ENCODE data around the gene TRIM40. TPM values are rescaled to one million over a fixed set of nuclear protein-coding genes. Genes with fewer than 3 reads are reported as not detected.

TRIM40 gene
- total RNA-seq, 2 donors from 2014 or later: not detected

GRCh38 chr6:30149858-30150550 lies 14.1 kb downstream of the TRIM40 start:
- no peaks in the 10 kb centered on the region for H3K27me3 ChIP-seq (replicated peaks; ENCODE audit: insufficient read depth)
- no peak for DNase-seq (ENCODE audit: low spot score)
- no peak for TF ChIP-seq POLR2A (IDR thresholded peaks at IDR 0.05)
- TF ChIP-seq CTCF (IDR thresholded peaks at IDR 0.05): no peak
- no peak for TF ChIP-seq POLR2AphosphoS5 (IDR thresholded peaks at IDR 0.05)
- no peak overlapping the region for H3K27ac ChIP-seq
- no peaks in the 10 kb centered on the region for H3K9me3 ChIP-seq
- no peaks in the 10 kb centered on the region for H3K4me1 ChIP-seq (replicated peaks)
- WGBS: 65% methylated on average over 7 of the region's 7 CpGs
- H3K4me3 ChIP-seq: no peak overlapping the region
- intact Hi-C loops (cut with DNase I): no loop called here
- no peaks in the 10 kb centered on the region for H3K36me3 ChIP-seq

- Histone ChIP-seq H3K9me3 (no peaks in the 10 kb centered on the region), H3K36me3 (no peaks in the 10 kb centered on the region), H3K27ac (no peak overlapping the region), H3K4me3 (no peak overlapping the region), H3K27me3 (replicated peaks; ENCODE audit: insufficient read depth) (no peaks in the 10 kb centered on the region), H3K4me1 (replicated peaks) (no peaks in the 10 kb centered on the region)
- TF ChIP-seq CTCF (IDR thresholded peaks at IDR 0.05) (no peak), POLR2A (IDR thresholded peaks at IDR 0.05) (no peak), POLR2AphosphoS5 (IDR thresholded peaks at IDR 0.05) (no peak)
- intact Hi-C loops (cut with DNase I): no loop called here
- WGBS: 88% methylated on average over 10 of the region's 10 CpGs
- no peak for DNase-seq (ENCODE audit: low spot score)
Measured at GRCh38 chr6:30150671-30151395, 14.9 kb downstream of the TRIM40 start.

GRCh38 chr6:30151580-30151979 lies 15.6 kb downstream of the TRIM40 start:
- 82% methylated on average over 3 of the region's 3 CpGs for WGBS
- no peaks in the 10 kb centered on the region for H3K36me3 ChIP-seq
- no peaks in the 10 kb centered on the region for H3K9me3 ChIP-seq
- no peaks in the 10 kb centered on the region for H3K4me1 ChIP-seq (replicated peaks)
- no peak for TF ChIP-seq POLR2A (IDR thresholded peaks at IDR 0.05)
- no peak for TF ChIP-seq CTCF (IDR thresholded peaks at IDR 0.05)
- TF ChIP-seq POLR2AphosphoS5 (IDR thresholded peaks at IDR 0.05): no peak
- no peak for DNase-seq (ENCODE audit: low spot score)
- H3K4me3 ChIP-seq: no peak overlapping the region
- no peak overlapping the region for H3K27ac ChIP-seq
- intact Hi-C loops (cut with DNase I): no loop called here
- no peaks in the 10 kb centered on the region for H3K27me3 ChIP-seq (replicated peaks; ENCODE audit: insufficient read depth)

- H3K27ac ChIP-seq: no peak overlapping the region
- H3K4me3 ChIP-seq: no peak overlapping the region
- no peaks in the 10 kb centered on the region for H3K4me1 ChIP-seq (replicated peaks)
- H3K36me3 ChIP-seq: no peaks in the 10 kb centered on the region
- no peak for TF ChIP-seq POLR2A (IDR thresholded peaks at IDR 0.05)
- no peak for TF ChIP-seq POLR2AphosphoS5 (IDR thresholded peaks at IDR 0.05)
- 61% methylated on average over 4 of the region's 4 CpGs for WGBS
- H3K9me3 ChIP-seq: no peaks in the 10 kb centered on the region
- H3K27me3 ChIP-seq (replicated peaks; ENCODE audit: insufficient read depth): no peaks in the 10 kb centered on the region
- intact Hi-C loops (cut with DNase I): no loop called here
- no peak for DNase-seq (ENCODE audit: low spot score)
Measured at GRCh38 chr6:30152016-30152673, 16.2 kb downstream of the TRIM40 start.

GRCh38 chr6:30152910-30153610 lies 17.1 kb downstream of the TRIM40 start:
- no peak for DNase-seq (ENCODE audit: low spot score)
- no peak for TF ChIP-seq POLR2AphosphoS5 (IDR thresholded peaks at IDR 0.05)
- TF ChIP-seq CTCF (IDR thresholded peaks at IDR 0.05): no peak
- TF ChIP-seq POLR2A (IDR thresholded peaks at IDR 0.05): no peak
- H3K27me3 ChIP-seq (replicated peaks; ENCODE audit: insufficient read depth): no peaks in the 10 kb centered on the region
- no peaks in the 10 kb centered on the region for H3K36me3 ChIP-seq
- H3K9me3 ChIP-seq: no peaks in the 10 kb centered on the region
- H3K4me1 ChIP-seq (replicated peaks): no peaks in the 10 kb centered on the region
- H3K27ac ChIP-seq: no peak overlapping the region
- intact Hi-C loops (cut with DNase I): no loop called here
- WGBS: 94% methylated on average over 3 of the region's 3 CpGs
- H3K4me3 ChIP-seq: no peak overlapping the region
